CD4-positive, alpha-beta memory T cell (primary cell): ENCODE data around the gene RASIP1. TPM values are rescaled to one million over a fixed set of nuclear protein-coding genes. Genes with fewer than 3 reads are reported as not detected.
A peak's percentile ranks its signal among the peaks of the same experiment; 100 is the strongest.

ENCODE experiments used
- CTCF ChIA-PET: fragments of 350-600 bp; sonication (Branson Sonifier 250); formaldehyde crosslinking; loops from one replicate; lab custom pipeline; 2021; ENCODE audit warnings: inconsistent platforms; ENCODE audit not compliant: partially characterized antibody; lab: Charles Lee
- POLR2A ChIA-PET: fragments of 350-600 bp; sonication (Branson Sonifier 250); formaldehyde crosslinking; loops from one replicate; lab custom pipeline; 2021; ENCODE audit not compliant: partially characterized antibody; lab: Charles Lee
- DNase-seq, 5 donors: peaks; one replicate each; pipeline versions ENCODE4 v3.0.0 to v3.0.0-alpha.2; 2020 to 2022; ENCODE audit warnings: mixed read lengths in 1 of 5
- H3K27ac ChIP-seq: one replicate; pipeline ENCODE4 v1.7.0; 2013; ENCODE audit warnings: low read depth, low read length
- H3K27me3 ChIP-seq: 2 replicates; pipeline ENCODE4 v1.7.0; 2013; ENCODE audit warnings: mild to moderate bottlenecking, low read length, moderate library complexity; ENCODE audit not compliant: insufficient read depth
- H3K36me3 ChIP-seq: 2 replicates; pipeline ENCODE4 v1.7.0; 2013; ENCODE audit warnings: mild to moderate bottlenecking, low read length, moderate library complexity; ENCODE audit not compliant: insufficient read depth
- H3K4me1 ChIP-seq: 2 replicates; pipeline ENCODE4 v1.7.0; 2013; ENCODE audit warnings: mild to moderate bottlenecking, low read length, moderate library complexity; ENCODE audit not compliant: insufficient read depth
- H3K4me3 ChIP-seq, 2 donors: one replicate each; pipeline ENCODE4 v1.7.0; 2013; ENCODE audit warnings: low read length in 2 of 2, mild to moderate bottlenecking in 1 of 2
- H3K9me3 ChIP-seq, 2 donors: one replicate each; pipeline ENCODE4 v1.7.0; 2013; ENCODE audit warnings: low read length in 2 of 2, control low read depth in 1 of 2; ENCODE audit not compliant: control insufficient read depth in 1 of 2
- H3K27ac Mint-ChIP-seq, 7 donors: one replicate each; pipeline ENCODE4 v1.8.0; 2020 to 2021; ENCODE audit warnings: mixed read lengths in 7 of 7, mild to moderate bottlenecking in 6 of 7, inconsistent platforms in 3 of 7, moderate library complexity in 3 of 7
- H3K27me3 Mint-ChIP-seq, 2 donors: one replicate each; pipeline ENCODE4 v1.8.0; 2020 to 2021; ENCODE audit warnings: mixed read lengths in 2 of 2
- H3K36me3 Mint-ChIP-seq, 2 donors: one replicate each; pipeline ENCODE4 v1.8.0; 2020 to 2021; ENCODE audit warnings: mixed read lengths in 2 of 2, inconsistent platforms in 1 of 2, mild to moderate bottlenecking in 1 of 2
- H3K4me1 Mint-ChIP-seq, 4 donors: one replicate each; pipeline ENCODE4 v1.8.0; 2020 to 2021; ENCODE audit warnings: mixed read lengths in 4 of 4, mild to moderate bottlenecking in 1 of 4
- H3K4me3 Mint-ChIP-seq, 8 donors: one replicate each; pipeline ENCODE4 v1.8.0; 2020 to 2021; ENCODE audit warnings: mixed read lengths in 8 of 8, mild to moderate bottlenecking in 7 of 8, moderate library complexity in 6 of 8, inconsistent platforms in 3 of 8
- H3K9me3 Mint-ChIP-seq, 8 donors: one replicate each; pipeline ENCODE4 v1.8.0; 2020 to 2021; ENCODE audit warnings: mixed read lengths in 8 of 8, mild to moderate bottlenecking in 5 of 8, inconsistent platforms in 3 of 8, moderate library complexity in 1 of 8
- intact Hi-C: fragments of 100-400 bp; cut with micrococcal nuclease; formaldehyde crosslinking; loops from one replicate; pipeline ENCODE4 v1.15.1; 2023
- polyA plus RNA-seq, 2 donors: library from polyadenylated mRNA; unstranded; fragments of 300-500 nt; fragmentation: Illumina TruSeq; gene quantifications; one replicate each; pipeline ENCODE4 v1.2.3, GENCODE V29; 2021
- total RNA-seq, 2 experiments: library from RNA; stranded (reverse); gene quantifications; one replicate each; pipeline ENCODE4 v1.2.3, GENCODE V29; 2021

The RASIP1 gene
- total and polyA plus RNA-seq, 4 experiments from 2014 or later: 0.10 to 0.25 (median 0.22) TPM; not detected in 1

DNA sequence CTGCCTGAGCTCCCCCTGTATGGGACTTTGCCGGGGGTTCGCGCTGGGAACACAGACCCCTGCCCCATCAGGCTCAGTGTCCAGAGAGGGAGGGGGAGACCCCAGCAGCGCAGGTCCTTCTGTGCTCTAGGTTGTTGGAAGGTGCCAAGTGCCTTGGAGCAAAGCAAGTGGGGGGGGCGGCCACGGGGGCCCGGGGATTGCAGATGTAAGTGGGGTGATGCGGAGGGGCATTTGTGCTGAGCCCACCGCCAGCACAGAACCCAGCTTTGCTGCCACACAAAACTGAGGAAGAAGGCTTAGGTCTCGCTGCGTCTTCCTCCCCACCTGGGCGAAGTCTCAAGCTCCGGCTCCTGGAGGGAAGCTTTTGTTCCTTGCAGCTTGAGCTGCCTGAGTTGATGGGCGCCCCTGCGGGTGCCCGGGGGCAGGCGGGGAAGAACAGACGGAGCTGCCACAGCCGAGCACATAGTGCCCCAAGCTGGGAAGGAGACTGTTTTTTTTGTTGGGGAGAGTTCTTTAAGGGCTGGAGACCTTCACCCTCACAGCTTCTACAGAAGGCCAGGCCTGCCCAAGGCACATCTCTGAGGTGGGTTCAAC lies 66.1 kb downstream of the RASIP1 start:
- peaks cover 9% of the 10 kb centered on the region for H3K4me1 ChIP-seq
- H3K36me3 ChIP-seq: no peaks in the 10 kb centered on the region
- ChIA-PET POLR2A (interaction anchor here (0.6 to 3.3 kb wide), 6 partner anchors 9 to 78 kb away, joined by 3 to 25 read pairs (median 4); partner anchors contain the start of genes CA11 and DBP), CTCF (interaction anchor here (0.6 to 3.6 kb wide), 24 partner anchors 8 to 168 kb away, joined by 3 to 34 read pairs (median 5); partner anchors contain the start of genes CA11 and DBP)
- Mint-ChIP-seq H3K9me3 (no peaks in the 10 kb centered on the region), H3K27ac (no peak overlapping the region), H3K4me3 (no peak overlapping the region), H3K4me1 (peaks cover 7 to 9% (median 8%) of the 10 kb centered on the region in 4 donors), H3K27me3 (no peaks in the 10 kb centered on the region), H3K36me3 (no peaks in the 10 kb centered on the region)
- no peaks in the 10 kb centered on the region for H3K27me3 ChIP-seq
- no peak overlapping the region for H3K27ac ChIP-seq
- H3K9me3 ChIP-seq: no peaks in the 10 kb centered on the region
- intact Hi-C loops: loop anchor here (2.0 kb wide), 1 partner anchor 64 kb away; no protein-coding TSS in a partner anchor
- no peak overlapping the region for H3K4me3 ChIP-seq
- no peak for DNase-seq

DNA sequence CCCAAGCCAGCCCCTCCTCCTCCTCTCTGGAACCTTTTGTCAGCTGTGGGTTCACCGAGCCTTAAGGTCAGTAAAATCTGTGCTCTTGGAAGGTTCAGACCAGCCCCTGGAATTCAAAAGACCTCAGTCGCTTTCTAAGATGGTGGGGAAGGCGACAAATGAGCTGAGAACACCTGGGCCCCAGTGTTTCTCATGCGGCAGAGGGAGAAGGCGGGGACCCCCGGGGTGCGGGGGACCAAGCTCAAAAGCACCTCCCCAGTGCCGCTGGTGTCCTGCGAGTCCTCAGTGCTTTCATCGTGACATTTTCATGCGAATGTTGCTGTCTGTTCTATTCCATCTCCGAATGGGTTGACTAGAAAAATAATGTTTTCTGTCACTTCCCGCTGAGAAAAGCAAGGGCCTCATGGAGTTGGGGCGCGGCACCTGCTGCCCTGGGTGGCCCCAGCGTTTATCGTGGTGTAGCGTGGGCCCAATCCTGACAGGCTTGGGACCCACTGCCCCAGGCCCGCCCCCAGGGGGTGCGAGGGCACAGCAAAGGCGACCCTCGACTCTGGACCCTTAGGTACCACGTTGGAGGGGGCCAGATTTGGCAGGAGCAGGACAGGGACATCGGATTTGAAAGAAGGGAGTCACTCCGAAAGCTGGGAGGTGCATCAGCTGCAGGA lies 66.8 kb downstream of the RASIP1 start:
- Mint-ChIP-seq H3K4me3 (no peak overlapping the region), H3K4me1 (peaks cover 7 to 9% (median 8%) of the 10 kb centered on the region in 4 donors), H3K9me3 (peaks cover 0 to 2% (median 0%) of the 10 kb centered on the region in 8 donors), H3K27me3 (no peaks in the 10 kb centered on the region), H3K27ac (no peak overlapping the region), H3K36me3 (no peaks in the 10 kb centered on the region)
- Histone ChIP-seq H3K27me3 (no peaks in the 10 kb centered on the region), H3K36me3 (no peaks in the 10 kb centered on the region), H3K4me3 (no peak overlapping the region), H3K27ac (no peak overlapping the region), H3K9me3 (no peaks in the 10 kb centered on the region), H3K4me1 (peaks cover 9% of the 10 kb centered on the region)
- no peak for DNase-seq
- ChIA-PET CTCF (interaction anchor here (0.6 to 3.6 kb wide), 12 partner anchors 9 to 116 kb away, joined by 3 to 34 read pairs (median 6); partner anchors contain the start of gene CA11), POLR2A (interaction anchor here (1.5 to 3.3 kb wide), 2 partner anchors 28 to 78 kb away, joined by 3 to 25 read pairs; partner anchors contain the start of gene CA11)
- intact Hi-C loops: loop anchor here (2.0 kb wide), 1 partner anchor 65 kb away; no protein-coding TSS in a partner anchor

DNA sequence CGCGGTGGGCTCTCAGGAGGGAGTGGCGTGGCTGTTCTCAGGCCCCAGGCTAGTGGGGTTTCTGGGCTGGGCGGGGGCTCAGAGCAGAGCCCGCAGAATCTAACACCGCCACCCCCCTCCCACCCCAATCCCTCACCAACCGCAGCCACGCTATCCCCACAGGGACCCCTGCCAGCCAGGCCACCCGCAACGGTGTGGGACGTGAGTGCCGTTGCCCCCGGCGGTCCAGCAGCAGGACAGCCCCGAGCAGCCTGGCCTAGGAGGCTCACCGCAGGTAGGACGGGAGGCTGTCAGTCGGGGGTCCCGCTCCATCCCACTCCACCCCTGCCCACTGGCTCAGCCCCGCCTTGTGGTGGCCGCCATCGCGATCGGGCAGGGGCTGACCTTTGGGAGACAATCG lies 67.4 kb downstream of the RASIP1 start, which contains the start of gene NTN5:
Gene NTN5 (minus strand): TSS at position 24 of the 400 bp plus-strand sequence. CDS start 2,031 bp downstream, outside the sequence.
- peak within 1 kb of the TSS in 1 of 7 donors; percentile 67 for H3K27ac Mint-ChIP-seq
- H3K4me1 Mint-ChIP-seq: peaks cover 7 to 9% (median 8%) of the 10 kb centered on the region in 4 donors
- Histone ChIP-seq H3K36me3 (no peaks in the 10 kb centered on the region), H3K9me3 (no peaks in the 10 kb centered on the region), H3K27ac (no peak within 1 kb of the TSS), H3K27me3 (no peaks in the 10 kb centered on the region), H3K4me3 (no peak within 1 kb of the TSS), H3K4me1 (peaks cover 9% of the 10 kb centered on the region)
- POLR2A ChIA-PET: no interaction called here
- DNase-seq: no peak
- H3K9me3 Mint-ChIP-seq: peaks cover 0 to 2% (median 0%) of the 10 kb centered on the region in 8 donors
- no peak within 1 kb of the TSS for H3K4me3 Mint-ChIP-seq
- CTCF ChIA-PET: no interaction called here
- H3K27me3 Mint-ChIP-seq: no peaks in the 10 kb centered on the region
- intact Hi-C loops: no loop called here
- H3K36me3 Mint-ChIP-seq: no peaks in the 10 kb centered on the region

- DNase-seq: no peak
- Mint-ChIP-seq H3K36me3 (no peaks in the 10 kb centered on the region), H3K4me1 (peaks cover 7 to 9% (median 8%) of the 10 kb centered on the region in 4 donors), H3K9me3 (peaks cover 0 to 2% (median 0%) of the 10 kb centered on the region in 8 donors), H3K4me3 (no peak overlapping the region), H3K27me3 (no peaks in the 10 kb centered on the region), H3K27ac (no peak overlapping the region)
- ChIA-PET CTCF (no interaction called here), POLR2A (no interaction called here)
- no peak overlapping the region for H3K27ac ChIP-seq
- no peaks in the 10 kb centered on the region for H3K36me3 ChIP-seq
- H3K4me1 ChIP-seq: peaks cover 9% of the 10 kb centered on the region
- intact Hi-C loops: no loop called here
- no peaks in the 10 kb centered on the region for H3K9me3 ChIP-seq
- H3K27me3 ChIP-seq: no peaks in the 10 kb centered on the region
- no peak overlapping the region for H3K4me3 ChIP-seq
Observed at GRCh38 chr19:48671446-48671995, 68.9 kb downstream of the RASIP1 start.

DNA sequence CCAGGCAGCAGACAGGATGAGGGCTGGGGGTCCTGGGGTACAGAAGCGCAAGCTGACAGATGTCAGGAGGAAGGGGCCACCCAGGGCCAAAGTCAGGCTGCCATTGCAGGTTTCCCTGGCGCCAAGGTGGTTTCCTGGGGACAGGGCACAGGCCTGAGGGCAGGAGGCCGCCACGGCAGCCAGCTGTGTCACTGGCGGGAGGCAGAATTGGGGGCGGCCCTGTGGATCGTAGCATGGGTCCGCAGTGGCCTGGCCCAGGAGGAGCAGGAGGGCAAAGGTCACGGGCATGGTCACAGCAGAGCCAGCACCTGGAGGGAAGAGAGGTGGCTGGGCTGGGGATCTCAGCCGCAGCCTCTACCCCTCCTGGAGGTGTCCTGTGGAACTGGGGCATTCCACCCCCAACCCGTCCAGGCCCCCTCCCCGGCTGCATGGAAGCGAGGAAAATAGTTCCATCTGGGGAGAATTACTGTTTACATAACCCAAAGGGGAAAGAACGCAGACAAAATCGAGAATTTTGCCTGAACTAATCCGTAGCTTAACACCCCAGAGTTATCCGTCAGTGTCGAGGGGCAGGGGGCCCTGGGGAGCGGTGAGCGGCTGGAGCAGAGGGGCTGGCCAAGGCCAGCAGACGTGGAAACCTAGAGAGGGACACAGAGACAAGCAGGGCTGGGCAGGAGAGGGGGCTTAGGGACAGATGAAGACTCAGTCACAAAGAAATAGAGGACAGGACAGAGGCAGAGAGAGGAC lies 69.5 kb downstream of the RASIP1 start:
- POLR2A ChIA-PET: no interaction called here
- Histone ChIP-seq H3K36me3 (no peaks in the 10 kb centered on the region), H3K27me3 (no peaks in the 10 kb centered on the region), H3K9me3 (no peaks in the 10 kb centered on the region), H3K4me1 (peaks cover 9% of the 10 kb centered on the region), H3K27ac (no peak overlapping the region), H3K4me3 (no peak overlapping the region)
- Mint-ChIP-seq H3K4me1 (peaks cover 7 to 9% (median 8%) of the 10 kb centered on the region in 4 donors), H3K27me3 (no peaks in the 10 kb centered on the region), H3K9me3 (peaks cover 0 to 2% (median 0%) of the 10 kb centered on the region in 8 donors), H3K36me3 (no peaks in the 10 kb centered on the region), H3K27ac (peak overlapping the region in 1 of 7 donors; percentile 37), H3K4me3 (no peak overlapping the region)
- no peak for DNase-seq
- CTCF ChIA-PET: no interaction called here
- intact Hi-C loops: no loop called here
